HUES64 (cell line): Measurements from ENCODE around the gene TMEM250.

ENCODE experiments used
- H3K27ac ChIP-seq: 2 replicates; pipeline ENCODE4 v1.7.0; 2013; ENCODE audit warnings: low read depth, low read length, inconsistent platforms
- H3K27me3 ChIP-seq: 2 replicates; pipeline ENCODE4 v1.6.1; 2013; ENCODE audit warnings: mild to moderate bottlenecking, low read length; ENCODE audit not compliant: insufficient read depth
- H3K36me3 ChIP-seq: 2 replicates; pipeline ENCODE4 v1.6.1; 2013; ENCODE audit warnings: mild to moderate bottlenecking, low read length; ENCODE audit not compliant: insufficient read depth
- H3K4me1 ChIP-seq: 2 replicates; pipeline ENCODE4 v1.6.1; 2013; ENCODE audit warnings: mild to moderate bottlenecking, low read length, moderate library complexity; ENCODE audit not compliant: insufficient read depth
- H3K4me3 ChIP-seq: 2 replicates; pipeline ENCODE4 v1.5.1; 2013; ENCODE audit warnings: mild to moderate bottlenecking, low read length, moderate library complexity
- H3K9ac ChIP-seq: 2 replicates; pipeline ENCODE4 v1.6.1; 2013; ENCODE audit warnings: mild to moderate bottlenecking, low read depth, low read length
- H3K9me3 ChIP-seq: 2 replicates; pipeline ENCODE4 v1.6.1; 2013; ENCODE audit warnings: low read depth, low read length; ENCODE audit not compliant: insufficient read depth
- WGBS: fragments of 150-250, 120-280 bp; methylation state at CpG from one replicate; pipeline ENCODE4 v1.1.7; 2013; ENCODE audit warnings: missing lambda C conversion rate; 5-methylcytosine and 5-hydroxymethylcytosine counted together

TMEM250 gene

DNA sequence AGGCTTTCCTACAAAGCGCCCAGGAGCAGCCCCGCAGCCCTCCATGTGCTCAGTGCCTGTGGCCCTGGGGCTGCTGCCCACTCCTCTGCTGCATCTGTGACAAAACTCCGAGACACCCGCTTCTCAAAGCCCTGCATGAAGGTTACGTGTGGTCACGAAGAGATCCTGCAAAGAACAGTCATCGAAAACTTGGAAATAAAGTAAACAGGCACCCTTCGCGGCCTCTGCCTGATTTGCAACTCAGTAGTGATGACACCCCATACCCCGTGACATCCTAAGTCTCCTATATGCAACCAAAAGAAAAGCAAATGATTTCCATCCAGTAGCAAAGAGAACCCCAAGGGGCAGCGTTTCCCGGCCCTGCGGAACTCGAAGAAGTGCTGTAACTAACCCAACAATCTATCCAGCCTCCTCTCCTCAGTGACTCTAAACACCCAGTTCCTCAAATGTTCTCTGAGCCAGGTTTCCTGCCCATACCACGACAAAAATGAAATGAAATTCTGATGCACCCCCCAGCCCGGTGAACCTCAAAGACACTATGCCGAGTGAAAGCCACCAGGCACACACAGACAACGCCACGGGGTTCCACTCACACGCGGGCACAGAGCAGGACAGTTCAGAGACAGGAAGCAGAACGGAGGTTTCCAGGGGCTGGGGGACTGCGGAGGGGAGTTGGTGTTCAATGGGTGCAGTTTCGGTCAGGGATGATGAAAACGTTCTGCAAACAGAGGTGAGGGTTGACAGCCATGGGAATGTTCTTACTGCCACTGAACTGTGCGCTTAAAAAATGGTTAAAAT is 42.6 kb downstream of the TMEM250 start:
- Histone ChIP-seq H3K9me3 (no peaks in the 10 kb centered on the region), H3K27me3 (no peaks in the 10 kb centered on the region), H3K4me1 (no peaks in the 10 kb centered on the region), H3K4me3 (no peak overlapping the region), H3K27ac (no peak overlapping the region), H3K9ac (no peak overlapping the region), H3K36me3 (no peaks in the 10 kb centered on the region)
- WGBS = 93% methylated on average over 26 of the region's 26 CpGs

DNA sequence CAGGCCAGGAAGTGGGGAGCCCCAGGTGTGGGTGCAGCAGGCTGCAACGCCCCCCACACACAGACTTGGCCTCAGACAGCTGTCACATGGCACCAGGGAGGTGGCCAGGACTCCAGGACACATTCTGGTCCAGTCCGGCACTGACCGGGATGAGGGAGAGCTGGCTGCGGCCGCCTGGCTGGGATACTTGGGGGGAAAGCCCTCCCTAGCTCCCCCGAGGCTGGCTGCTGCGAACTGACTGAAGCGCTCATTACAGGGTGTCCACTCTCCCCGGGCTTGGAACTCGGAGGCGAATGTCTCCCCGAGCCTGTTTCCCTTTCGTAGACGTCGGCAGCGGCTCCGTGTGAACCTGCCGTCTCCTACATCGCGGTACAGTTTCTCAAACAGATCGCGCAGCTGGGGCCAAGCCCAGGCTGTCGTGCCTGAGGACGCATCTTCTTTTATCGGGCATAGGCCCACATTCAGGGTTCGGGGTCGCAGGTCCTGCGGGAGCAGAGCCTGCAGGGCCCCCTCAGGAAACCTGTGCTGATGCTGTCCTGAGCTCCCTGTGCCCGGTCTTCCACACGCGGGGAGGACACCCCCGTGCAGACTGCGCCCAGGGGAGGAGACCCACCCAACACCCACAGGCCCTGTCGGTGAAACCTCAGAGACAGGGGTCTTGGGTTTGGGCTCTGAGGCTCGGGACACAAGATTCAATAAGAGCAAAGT is 43.4 kb downstream of the TMEM250 start:
- Histone ChIP-seq H3K4me1 (no peaks in the 10 kb centered on the region), H3K9ac (no peak overlapping the region)

DNA sequence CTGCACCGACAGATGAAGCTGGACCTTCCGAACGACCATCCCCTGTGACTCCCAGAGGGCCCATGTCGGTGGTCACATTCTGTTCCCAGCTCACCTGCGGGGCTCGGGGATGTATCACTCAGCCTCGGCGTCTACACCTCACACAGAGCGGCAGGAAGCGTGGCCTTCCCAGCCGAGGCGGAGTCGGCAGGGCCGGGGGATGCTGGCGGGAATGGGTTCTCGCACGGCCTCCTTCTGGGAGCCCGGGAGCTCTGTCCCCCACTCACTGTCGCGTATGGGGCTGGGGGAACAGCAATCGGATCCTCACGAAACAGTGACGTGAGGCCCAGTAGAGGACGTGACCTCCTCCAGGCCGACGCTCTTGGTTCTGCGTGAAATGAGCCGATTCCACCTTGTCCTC is 44.0 kb downstream of the TMEM250 start:
- Histone ChIP-seq H3K9me3 (no peaks in the 10 kb centered on the region), H3K36me3 (no peaks in the 10 kb centered on the region), H3K27me3 (no peaks in the 10 kb centered on the region), H3K27ac (no peak overlapping the region), H3K4me1 (no peaks in the 10 kb centered on the region), H3K4me3 (no peak overlapping the region), H3K9ac (no peak overlapping the region)
- WGBS = 91% methylated on average over 28 of the region's 28 CpGs

More for the DNA sequence above, 43.4 kb downstream of the TMEM250 start:
- Histone ChIP-seq H3K27me3 (no peaks in the 10 kb centered on the region), H3K9me3 (no peaks in the 10 kb centered on the region), H3K36me3 (no peaks in the 10 kb centered on the region), H3K27ac (no peak overlapping the region), H3K4me3 (no peak overlapping the region)
- 93% methylated on average over 35 of the region's 35 CpGs for WGBS
